GM10266 (cell line): Measurements from ENCODE around the gene MISP3.

Experiments
- DNase-seq: peaks from one replicate; pipeline ENCODE4 v3.0.0; 2012; ENCODE audit errors: extremely low spot score
- TF ChIP-seq, protein P1 (sequence below): IDR thresholded peaks from 2 replicates; pipeline ENCODE4 v1.5.1; 2012; ENCODE audit warnings: mild to moderate bottlenecking, low read depth; ENCODE audit not compliant: control insufficient read depth, insufficient read depth; ENCODE audit errors: missing control alignments

MISP3 gene

DNA sequence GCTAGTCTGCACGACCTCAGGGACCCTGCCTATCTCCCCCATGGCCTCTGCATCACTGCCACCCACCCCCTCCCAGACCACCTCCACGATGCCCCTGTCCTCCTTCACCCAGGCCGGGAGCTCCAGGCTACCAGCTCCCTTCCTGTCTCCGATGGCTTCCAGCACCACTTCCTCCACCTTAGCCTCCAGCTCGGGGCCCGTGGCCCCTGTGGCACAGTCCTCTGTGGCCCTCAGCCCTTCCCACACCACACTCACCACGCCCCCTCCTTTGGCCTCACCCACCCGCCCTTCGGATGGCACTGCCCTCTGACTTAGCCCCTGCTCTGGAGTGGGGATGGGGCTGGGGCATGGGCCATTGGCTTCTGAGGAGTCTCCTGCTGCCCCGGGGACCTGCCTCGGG is 17.9 kb upstream of the MISP3 start:
- TF ChIP-seq, protein P1, sequence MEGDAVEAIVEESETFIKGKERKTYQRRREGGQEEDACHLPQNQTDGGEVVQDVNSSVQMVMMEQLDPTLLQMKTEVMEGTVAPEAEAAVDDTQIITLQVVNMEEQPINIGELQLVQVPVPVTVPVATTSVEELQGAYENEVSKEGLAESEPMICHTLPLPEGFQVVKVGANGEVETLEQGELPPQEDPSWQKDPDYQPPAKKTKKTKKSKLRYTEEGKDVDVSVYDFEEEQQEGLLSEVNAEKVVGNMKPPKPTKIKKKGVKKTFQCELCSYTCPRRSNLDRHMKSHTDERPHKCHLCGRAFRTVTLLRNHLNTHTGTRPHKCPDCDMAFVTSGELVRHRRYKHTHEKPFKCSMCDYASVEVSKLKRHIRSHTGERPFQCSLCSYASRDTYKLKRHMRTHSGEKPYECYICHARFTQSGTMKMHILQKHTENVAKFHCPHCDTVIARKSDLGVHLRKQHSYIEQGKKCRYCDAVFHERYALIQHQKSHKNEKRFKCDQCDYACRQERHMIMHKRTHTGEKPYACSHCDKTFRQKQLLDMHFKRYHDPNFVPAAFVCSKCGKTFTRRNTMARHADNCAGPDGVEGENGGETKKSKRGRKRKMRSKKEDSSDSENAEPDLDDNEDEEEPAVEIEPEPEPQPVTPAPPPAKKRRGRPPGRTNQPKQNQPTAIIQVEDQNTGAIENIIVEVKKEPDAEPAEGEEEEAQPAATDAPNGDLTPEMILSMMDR = no peak
- DNase-seq = no peak

DNA sequence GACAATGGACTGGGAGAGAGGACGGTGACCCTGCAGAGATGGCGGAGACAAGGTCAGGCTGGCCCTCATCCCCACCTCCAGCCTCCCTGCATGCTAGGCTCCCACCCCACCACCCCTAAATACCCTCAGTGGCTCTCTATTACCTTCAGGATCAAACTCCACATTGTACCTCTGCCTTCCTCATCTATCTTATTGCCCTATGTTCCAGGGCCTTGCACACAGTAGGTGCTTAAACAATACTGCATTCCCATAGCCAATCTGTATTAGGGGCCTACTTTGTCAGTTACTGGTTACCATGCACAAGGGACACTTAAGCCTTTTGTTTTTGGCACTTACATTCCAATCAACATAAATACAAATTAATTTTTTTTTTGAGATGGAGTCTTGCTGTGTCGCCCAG is 17.2 kb upstream of the MISP3 start:
- no peak for DNase-seq
- TF ChIP-seq, protein P1 = no peak

DNA sequence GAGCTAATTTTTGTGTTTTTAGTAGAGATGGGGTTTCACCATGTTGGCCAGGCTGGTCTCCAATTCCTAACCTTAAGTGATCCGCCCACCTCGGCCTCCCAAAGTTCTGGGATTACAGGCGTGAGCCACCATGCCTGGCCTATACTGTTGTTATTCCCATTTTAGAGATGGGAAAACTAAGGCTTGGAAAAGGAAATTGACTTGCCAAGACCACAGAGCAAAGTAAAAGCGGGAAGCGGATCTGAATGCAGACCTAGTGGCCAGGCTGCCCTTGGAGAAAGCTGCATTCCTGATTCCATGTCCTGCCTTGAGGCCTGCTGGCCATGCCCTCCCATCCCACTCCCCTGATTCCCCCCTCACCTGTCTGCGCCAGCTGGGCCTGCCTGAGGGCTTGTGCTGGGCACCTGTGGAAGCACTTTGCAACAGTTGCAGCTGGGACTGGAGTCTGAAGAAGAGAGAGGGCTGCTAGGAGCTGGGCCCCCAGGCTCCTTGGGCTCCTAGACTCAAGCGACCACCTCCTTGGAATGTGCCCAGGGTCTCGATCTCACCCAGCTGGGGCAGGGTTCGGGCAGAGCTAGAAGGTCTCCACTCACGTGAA is 16.4 kb upstream of the MISP3 start:
- no peak for DNase-seq
- TF ChIP-seq, protein P1 = no peak

DNA sequence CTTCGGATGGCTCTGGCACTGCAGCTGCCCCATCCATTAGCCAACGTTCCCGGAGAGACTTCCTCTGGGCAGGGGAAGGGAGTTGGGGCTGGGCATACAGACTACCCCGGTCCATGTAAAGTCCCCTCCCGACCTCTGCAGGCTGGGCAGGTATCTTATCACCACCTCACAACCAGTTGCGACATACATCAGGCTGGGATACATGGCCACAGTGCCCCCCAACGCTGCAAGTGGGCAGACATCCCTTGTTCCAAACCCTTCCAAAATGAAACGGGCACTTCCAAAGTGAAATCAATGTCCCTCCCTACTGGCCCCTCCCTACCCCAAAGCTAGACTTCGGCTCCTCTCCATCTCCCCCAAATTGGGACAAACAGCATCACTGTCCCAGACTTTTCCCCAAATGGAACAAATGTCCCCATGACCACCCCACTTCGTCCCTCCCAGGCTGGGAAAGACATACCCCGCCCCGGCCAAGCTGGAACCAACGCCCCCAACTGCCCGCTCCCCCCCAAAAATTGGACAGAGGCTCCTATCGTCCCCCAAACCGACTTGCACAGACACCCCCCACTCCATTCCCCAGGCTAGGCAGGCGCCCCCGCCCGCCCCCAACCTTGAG is 15.7 kb upstream of the MISP3 start:
- DNase-seq = no peak
- TF ChIP-seq, protein P1 = no peak

DNA sequence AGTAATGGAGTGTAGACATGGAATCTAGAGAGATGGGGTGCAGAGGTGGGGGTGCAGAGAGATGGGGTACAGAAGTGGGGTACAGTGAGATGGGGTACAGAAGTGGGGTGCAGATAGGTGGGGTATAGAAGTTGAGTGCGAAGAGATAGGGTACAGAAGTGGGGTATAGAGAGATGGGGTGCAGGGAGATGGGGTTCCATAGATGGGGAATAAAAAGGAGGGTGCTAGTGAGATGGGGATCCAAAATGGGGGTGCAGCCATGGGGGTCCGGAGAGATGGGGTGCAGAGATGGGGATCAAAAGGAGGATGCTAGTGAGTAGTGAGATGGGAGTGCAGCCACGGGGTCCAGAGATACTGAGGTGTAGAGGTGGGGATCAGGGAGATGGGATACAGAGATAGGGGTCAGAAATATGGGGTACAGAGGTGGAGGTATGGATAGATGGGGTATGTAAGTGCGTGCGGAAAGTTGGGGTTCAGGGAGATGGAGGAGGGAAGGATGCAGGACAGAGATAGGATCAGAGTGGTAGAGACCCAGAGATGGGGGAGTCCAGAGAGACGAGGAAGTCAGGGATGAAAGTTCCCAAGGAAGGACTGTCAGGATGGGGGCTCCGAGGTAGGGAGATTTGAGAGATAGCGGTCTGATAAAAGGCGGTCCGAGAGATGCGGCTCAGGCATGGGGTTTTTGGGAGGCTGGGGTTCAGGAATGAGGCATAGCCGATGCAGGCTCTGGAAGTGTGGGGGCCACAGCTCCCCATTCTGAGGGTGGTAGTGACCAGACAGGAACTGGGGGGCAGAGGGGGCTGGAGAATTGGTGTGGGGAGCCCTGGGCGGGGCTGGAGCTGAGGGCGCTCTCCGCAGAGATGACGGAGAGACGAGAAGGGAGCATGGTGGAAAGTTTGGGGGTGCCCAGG is 14.1 kb upstream of the MISP3 start:
- TF ChIP-seq, protein P1 = no peak

DNA sequence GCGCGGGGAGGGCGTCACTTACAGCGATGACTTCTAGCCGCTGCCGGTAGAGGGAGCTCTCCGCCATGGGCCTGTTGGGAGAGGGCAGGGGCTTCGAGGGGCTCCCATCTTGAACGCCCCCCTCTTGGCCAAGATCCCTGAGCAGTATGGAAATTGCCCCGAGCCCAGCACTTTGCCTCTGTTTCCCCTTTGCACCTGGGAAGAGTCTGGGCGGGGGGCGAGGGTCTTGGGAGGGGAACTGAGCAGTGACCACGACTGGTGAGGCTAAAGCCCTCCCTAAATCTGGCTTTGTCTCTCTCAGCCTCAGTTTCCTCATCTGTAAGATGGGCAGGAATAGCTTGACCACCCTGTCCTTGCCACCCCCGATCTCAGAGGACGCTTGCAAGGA is 13.5 kb upstream of the MISP3 start:
- TF ChIP-seq, protein P1 = peak; percentile 73
- peak; percentile 86 for DNase-seq

More for the DNA sequence above, 14.1 kb upstream of the MISP3 start:
- no peak for DNase-seq
